Measurements from ENCODE around the gene OSBPL3. TPM values are rescaled to one million over a fixed set of nuclear protein-coding genes. Genes with fewer than 3 reads are reported as not detected.

The OSBPL3 gene
- total RNA-seq, 1 experiment from 2014 or later, result 8.6 TPM

DNA sequence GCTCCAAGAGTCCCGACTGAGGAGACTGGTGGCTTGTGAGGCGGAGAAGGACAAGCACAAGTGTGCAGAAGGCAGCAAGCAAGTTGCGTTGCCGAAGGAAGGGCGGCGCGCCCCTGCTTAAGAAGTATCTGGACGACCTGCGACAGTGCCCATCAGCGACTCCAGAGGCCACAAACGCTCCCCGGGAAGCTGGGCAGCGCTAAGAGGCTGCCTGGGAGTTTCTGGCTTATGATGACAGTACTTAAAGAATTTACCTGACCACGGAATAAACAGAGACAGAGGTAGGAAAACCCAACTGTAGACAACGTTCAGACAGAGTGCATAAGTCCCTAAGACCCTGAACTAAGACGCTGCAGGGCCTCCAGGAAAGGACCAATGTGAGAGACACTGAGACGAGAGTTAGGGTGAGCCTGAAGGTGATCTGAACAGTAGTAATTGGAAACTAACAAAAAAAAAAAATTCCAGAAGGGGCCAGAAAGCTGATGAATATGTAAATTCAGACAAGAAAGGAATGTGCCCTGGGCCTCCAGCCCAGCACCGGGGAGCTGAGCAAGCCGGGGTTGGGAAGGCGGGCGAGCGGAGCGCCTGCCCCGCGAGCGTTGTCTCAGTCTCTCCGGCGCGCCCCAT lies 1.0 kb downstream of the OSBPL3 start:
- no CpG with 5 or more reads among the region's 29 CpGs for WGBS (ENCODE audit: extremely low coverage, insufficient read length, low lambda C conversion rate)
- Mint-ChIP-seq H3K4me3 (peak overlapping the region; percentile 84 to 91), H3K27ac (peak overlapping the region in 2 of 3 experiments; percentile 39 to 56; a peak in 3 of 7 replicates), H3K36me3 (ENCODE audit: insufficient read depth in 1 of 3, low read depth in 3 of 3) (peaks cover 0 to 3% (median under 1%) of the 10 kb centered on the region in 3 experiments; a peak in 5 of 7 replicates), H3K9me3 (peaks cover under 1 to 1% of the 10 kb centered on the region in 2 experiments; a peak in 3 of 5 replicates), H3K4me1 (peaks cover 51 to 61% of the 10 kb centered on the region in 2 experiments), H3K27me3 (ENCODE audit: low read depth) (peaks cover 39% of the 10 kb centered on the region)
- H2BK15ac ChIP-seq (ENCODE audit: low read depth, low read length), result no peak overlapping the region
- H3T11ph ChIP-seq (ENCODE audit: low read length), result no peak overlapping the region
- H3K79me2 ChIP-seq (ENCODE audit: insufficient read depth, low read length), result no peaks in the 10 kb centered on the region; the same call in 1 of the 2 replicates
- no peak overlapping the region for H2AFZ ChIP-seq (ENCODE audit: low read length)
- H3K27ac ChIP-seq (ENCODE audit: insufficient read length, low read depth, low read length), result no peak overlapping the region
- no peak overlapping the region for H4K8ac ChIP-seq (replicated peaks; ENCODE audit: insufficient read length, low read depth, low read length)
- peak overlapping the region; percentile 21 for H3K18ac ChIP-seq (ENCODE audit: insufficient read length, low read depth, low read length)
- DNase-seq, result peak; percentile 66
- H2BK120ac ChIP-seq (ENCODE audit: low read depth, low read length, poor library complexity, severe bottlenecking), result no peak overlapping the region
- H2BK20ac ChIP-seq (ENCODE audit: low read depth, low read length, poor library complexity, severe bottlenecking), result no peak overlapping the region
- TF ChIP-seq, protein P1, sequence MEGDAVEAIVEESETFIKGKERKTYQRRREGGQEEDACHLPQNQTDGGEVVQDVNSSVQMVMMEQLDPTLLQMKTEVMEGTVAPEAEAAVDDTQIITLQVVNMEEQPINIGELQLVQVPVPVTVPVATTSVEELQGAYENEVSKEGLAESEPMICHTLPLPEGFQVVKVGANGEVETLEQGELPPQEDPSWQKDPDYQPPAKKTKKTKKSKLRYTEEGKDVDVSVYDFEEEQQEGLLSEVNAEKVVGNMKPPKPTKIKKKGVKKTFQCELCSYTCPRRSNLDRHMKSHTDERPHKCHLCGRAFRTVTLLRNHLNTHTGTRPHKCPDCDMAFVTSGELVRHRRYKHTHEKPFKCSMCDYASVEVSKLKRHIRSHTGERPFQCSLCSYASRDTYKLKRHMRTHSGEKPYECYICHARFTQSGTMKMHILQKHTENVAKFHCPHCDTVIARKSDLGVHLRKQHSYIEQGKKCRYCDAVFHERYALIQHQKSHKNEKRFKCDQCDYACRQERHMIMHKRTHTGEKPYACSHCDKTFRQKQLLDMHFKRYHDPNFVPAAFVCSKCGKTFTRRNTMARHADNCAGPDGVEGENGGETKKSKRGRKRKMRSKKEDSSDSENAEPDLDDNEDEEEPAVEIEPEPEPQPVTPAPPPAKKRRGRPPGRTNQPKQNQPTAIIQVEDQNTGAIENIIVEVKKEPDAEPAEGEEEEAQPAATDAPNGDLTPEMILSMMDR (conservative IDR thresholded peaks at IDR 0.05), result no peak
- no peak overlapping the region for H4K5ac ChIP-seq (ENCODE audit: insufficient read length, low read depth, low read length)
- no peak overlapping the region for H2AK5ac ChIP-seq (ENCODE audit: insufficient read length, low read length)
- H3K79me1 ChIP-seq (ENCODE audit: insufficient read depth, low read depth, low read length, poor library complexity, severe bottlenecking), result no peaks in the 10 kb centered on the region
- no peaks in the 10 kb centered on the region for H4K20me1 ChIP-seq (ENCODE audit: control insufficient read depth, insufficient read depth, insufficient read length)
- peak overlapping the region; percentile 39 for H3K9ac ChIP-seq (ENCODE audit: extremely low read depth, insufficient read length, low read length)
- H4K91ac ChIP-seq (ENCODE audit: insufficient read length, low read depth, low read length), result no peak overlapping the region
- H3K9me3 ChIP-seq (ENCODE audit: control insufficient read depth, low read depth, low read length), result no peaks in the 10 kb centered on the region
- peaks cover 22% of the 10 kb centered on the region for H3K23me2 ChIP-seq (ENCODE audit: insufficient read length, low read depth, low read length, poor library complexity, severe bottlenecking)
- no peak overlapping the region for H3K56ac ChIP-seq (ENCODE audit: insufficient read length, low read depth, low read length)
- peaks cover 3% of the 10 kb centered on the region; the same call in 1 of the 2 replicates for H3K4me1 ChIP-seq (ENCODE audit: insufficient read depth, low read length)
- H3K23ac ChIP-seq (ENCODE audit: insufficient read length, low read depth, low read length), result no peak overlapping the region
- H3K4ac ChIP-seq (ENCODE audit: low read depth, low read length), result no peak overlapping the region
- H3K4me2 ChIP-seq (ENCODE audit: insufficient read depth, insufficient read length, low read length), result peak overlapping the region; percentile 83
- H3K27me3 ChIP-seq (ENCODE audit: insufficient read depth, low read length), result peaks cover 13% of the 10 kb centered on the region; the same call in 1 of the 2 replicates
- no peak overlapping the region for H2BK12ac ChIP-seq (ENCODE audit: insufficient read length, low read depth, low read length)
- peak overlapping the region; percentile 70; the same call in 1 of the 2 replicates for H3K14ac ChIP-seq (ENCODE audit: insufficient read depth, low read length)
- H2BK5ac ChIP-seq (ENCODE audit: insufficient read length, low read length), result no peak overlapping the region

All from H9 (cell line).